ENCODE data around the gene RAB20. TPM values are rescaled to one million over a fixed set of nuclear protein-coding genes. Genes with fewer than 3 reads are reported as not detected.

The RAB20 gene
- total and polyA plus RNA-seq, 9 of the 15 experiments (the other 6 are each of a cell fraction or from before 2014, with no cell fraction given) = 0.62 to 9.2 (median 5.4) TPM

DNA sequence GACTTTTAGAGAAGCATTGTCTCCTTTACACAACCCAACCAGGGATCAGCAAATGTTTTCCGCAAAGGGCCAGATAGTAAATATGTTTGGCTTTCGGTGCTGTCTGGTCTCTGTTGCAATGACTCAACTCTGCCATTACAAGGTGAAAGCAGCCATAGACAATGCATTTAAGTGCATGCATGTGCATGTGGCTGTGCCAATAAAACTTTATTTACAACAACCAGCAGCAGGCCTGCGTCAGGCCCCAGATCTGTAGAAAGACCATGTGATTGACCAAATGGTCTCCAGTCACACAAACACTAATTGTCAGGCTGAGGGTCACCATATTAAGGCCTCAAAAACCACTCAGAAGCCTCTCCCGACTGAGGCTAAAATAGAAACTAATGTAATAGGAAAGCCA is 8.1 kb downstream of the RAB20 start:
- CTCF ChIA-PET (ENCODE audit: low intra/inter-chr PET ratio) = no interaction called here
- no peak for FAIRE-seq
- BruUV-seq (replicated peaks) = no TSS peak
- intact Hi-C loops (cut with micrococcal nuclease) (no loop called here), in situ Hi-C loops (cut with MboI) (no loop called here)
- Histone ChIP-seq H3K27ac (ENCODE audit: extremely low read depth, low read depth, low read length) (no peak overlapping the region), H3K9ac (ENCODE audit: insufficient read depth in 1 of 2, low read depth in 2 of 2, low read length in 2 of 2) (no peak overlapping the region), H3K4me3 (no peak overlapping the region), H4K20me1 (replicated peaks; ENCODE audit: control insufficient read depth, insufficient read depth, low read length) (no peaks in the 10 kb centered on the region), H3K9me1 (ENCODE audit: control insufficient read depth, insufficient read depth, low read length) (no peaks in the 10 kb centered on the region), H3K4me2 (ENCODE audit: insufficient read depth, low read length) (no peak overlapping the region), H3K4me1 (replicated peaks in 1 of 2; ENCODE audit: control insufficient read depth in 2 of 2, insufficient read depth in 2 of 2, low read length in 2 of 2) (peaks cover 0 to 26% of the 10 kb centered on the region in 2 experiments; a peak in 2 of 5 replicates), H2AFZ (ENCODE audit: low read depth, low read length) (no peak overlapping the region), H3K36me3 (ENCODE audit: control insufficient read depth, insufficient read depth, low read length) (no peaks in the 10 kb centered on the region), H3K9me3 (replicated peaks; ENCODE audit: control insufficient read depth, insufficient read depth, low read depth, low read length) (no peaks in the 10 kb centered on the region), H3K79me2 (ENCODE audit: control insufficient read depth, insufficient read depth, low read length) (peaks cover 17% of the 10 kb centered on the region; the same call in 2 of the 3 replicates), H3K27me3 (ENCODE audit: control insufficient read depth in 2 of 2, insufficient read depth in 2 of 2, low read length in 2 of 2) (no peaks in the 10 kb centered on the region)
- 64% methylated on average over 4 of the region's 4 CpGs for WGBS (ENCODE audit: insufficient coverage, low coverage, missing lambda C conversion rate)
- TF ChIP-seq BHLHE40 (IDR thresholded peaks at IDR 0.05; ENCODE audit: low read length) = no peak
- TF ChIP-seq, protein P1, sequence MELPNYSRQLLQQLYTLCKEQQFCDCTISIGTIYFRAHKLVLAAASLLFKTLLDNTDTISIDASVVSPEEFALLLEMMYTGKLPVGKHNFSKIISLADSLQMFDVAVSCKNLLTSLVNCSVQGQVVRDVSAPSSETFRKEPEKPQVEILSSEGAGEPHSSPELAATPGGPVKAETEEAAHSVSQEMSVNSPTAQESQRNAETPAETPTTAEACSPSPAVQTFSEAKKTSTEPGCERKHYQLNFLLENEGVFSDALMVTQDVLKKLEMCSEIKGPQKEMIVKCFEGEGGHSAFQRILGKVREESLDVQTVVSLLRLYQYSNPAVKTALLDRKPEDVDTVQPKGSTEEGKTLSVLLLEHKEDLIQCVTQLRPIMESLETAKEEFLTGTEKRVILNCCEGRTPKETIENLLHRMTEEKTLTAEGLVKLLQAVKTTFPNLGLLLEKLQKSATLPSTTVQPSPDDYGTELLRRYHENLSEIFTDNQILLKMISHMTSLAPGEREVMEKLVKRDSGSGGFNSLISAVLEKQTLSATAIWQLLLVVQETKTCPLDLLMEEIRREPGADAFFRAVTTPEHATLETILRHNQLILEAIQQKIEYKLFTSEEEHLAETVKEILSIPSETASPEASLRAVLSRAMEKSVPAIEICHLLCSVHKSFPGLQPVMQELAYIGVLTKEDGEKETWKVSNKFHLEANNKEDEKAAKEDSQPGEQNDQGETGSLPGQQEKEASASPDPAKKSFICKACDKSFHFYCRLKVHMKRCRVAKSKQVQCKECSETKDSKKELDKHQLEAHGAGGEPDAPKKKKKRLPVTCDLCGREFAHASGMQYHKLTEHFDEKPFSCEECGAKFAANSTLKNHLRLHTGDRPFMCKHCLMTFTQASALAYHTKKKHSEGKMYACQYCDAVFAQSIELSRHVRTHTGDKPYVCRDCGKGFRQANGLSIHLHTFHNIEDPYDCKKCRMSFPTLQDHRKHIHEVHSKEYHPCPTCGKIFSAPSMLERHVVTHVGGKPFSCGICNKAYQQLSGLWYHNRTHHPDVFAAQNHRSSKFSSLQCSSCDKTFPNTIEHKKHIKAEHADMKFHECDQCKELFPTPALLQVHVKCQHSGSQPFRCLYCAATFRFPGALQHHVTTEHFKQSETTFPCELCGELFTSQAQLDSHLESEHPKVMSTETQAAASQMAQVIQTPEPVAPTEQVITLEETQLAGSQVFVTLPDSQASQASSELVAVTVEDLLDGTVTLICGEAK (IDR thresholded peaks at IDR 0.05) = peak; percentile 97
- TF ChIP-seq, protein P1 (CRISPR knock-in tag; IDR thresholded peaks at IDR 0.05) = peak; percentile 97
- DNase-seq (ENCODE audit: extremely low read depth in 1 of 4, low spot score in 3 of 4) = peak in 1 of 4 experiments; percentile 11
- POLR2A ChIA-PET = interaction anchor here (0.7 kb wide), 1 partner anchor 12 kb away, joined by 3 read pairs; no protein-coding TSS in a partner anchor
- no peak for ATAC-seq
